Endothelial cell of umbilical vein (primary cell): ENCODE data around the gene KRTAP13-2. TPM values are rescaled to one million over a fixed set of nuclear protein-coding genes. Genes with fewer than 3 reads are reported as not detected.

Experiments used
- BruUV-seq: library from RNA; stranded (reverse); fragments of 400-500 nt; replicated peaks from 2 replicates; lab custom pipeline; 2021; lab: Mats Ljungman, UMichigan
- CTCF ChIA-PET: fragments of 300-600, 350-600 bp; sonication (Branson Sonifier 250); formaldehyde crosslinking; loops from one replicate; lab custom pipeline; 2021; ENCODE audit warnings: antibody characterized with exemption, inconsistent platforms; lab: Charles Lee
- POLR2A ChIA-PET: fragments of 300-600, 350-600 bp; sonication (Branson Sonifier 250); formaldehyde crosslinking; loops from one replicate; lab custom pipeline; 2021; ENCODE audit warnings: antibody characterized with exemption, inconsistent platforms; lab: Charles Lee
- DNase-seq: peaks from one replicate; pipeline ENCODE4 v3.0.0-alpha.2; 2011; ENCODE audit warnings: low read depth, low spot score
- FAIRE-seq: peaks from 2 replicates; lab custom pipeline; 2011; peaks lifted over from hg19 to GRCh38; lab: Jason Lieb, UNC
- H2AFZ ChIP-seq: 2 replicates; pipeline ENCODE4 v1.6.0; 2012; ENCODE audit warnings: low read depth, low read length, control low read depth, inconsistent platforms
- H3K27ac ChIP-seq: 2 replicates; pipeline ENCODE4 v1.5.1; 2011; ENCODE audit warnings: low read depth, mild to moderate bottlenecking, control low read depth, low read length, moderate library complexity; ENCODE audit not compliant: insufficient read depth
- H3K27me3 ChIP-seq, 2 experiments: 2 replicates each; pipeline versions ENCODE4 v1.6.0 to v1.6.1; 2011; ENCODE audit warnings: low read length in 2 of 2, mixed read lengths in 1 of 2; ENCODE audit not compliant: control insufficient read depth in 2 of 2, insufficient read depth in 2 of 2
- H3K36me3 ChIP-seq, 2 experiments: 2 replicates in 1 of 2; 3 replicates in 1 of 2; pipeline ENCODE4 v1.5.1; 2011; ENCODE audit warnings: low read length in 2 of 2, mild to moderate bottlenecking in 1 of 2, moderate library complexity in 1 of 2; ENCODE audit not compliant: control insufficient read depth in 2 of 2, insufficient read depth in 2 of 2; ENCODE audit errors: extremely low read depth in 1 of 2
- H3K4me1 ChIP-seq: 3 replicates; pipeline ENCODE4 v1.5.1; 2011; ENCODE audit warnings: mild to moderate bottlenecking, low read length; ENCODE audit not compliant: control insufficient read depth, insufficient read depth; ENCODE audit errors: extremely low read depth
- H3K4me2 ChIP-seq: 2 replicates; pipeline ENCODE4 v1.6.1; 2011; ENCODE audit warnings: low read length, control low read depth, mixed read lengths; ENCODE audit not compliant: insufficient read depth
- H3K4me3 ChIP-seq, 3 experiments: fragments of 200-600 bp in 1 of 3; sonication (generic), shearing (Covaris generic) in 1 of 3; replicated peaks in 1 of 3; 2 replicates each; pipeline ENCODE4 v1.5.1; 2011 to 2016; ENCODE audit warnings: control low read depth in 3 of 3, low read length in 3 of 3, mild to moderate bottlenecking in 2 of 3, inconsistent platforms in 1 of 3, low read depth in 1 of 3, moderate library complexity in 1 of 3; ENCODE audit not compliant: insufficient read depth in 1 of 3
- H3K79me2 ChIP-seq: 2 replicates; pipeline ENCODE4 v1.6.0; 2012; ENCODE audit warnings: low read length, inconsistent platforms; ENCODE audit not compliant: control insufficient read depth, insufficient read depth
- H3K9ac ChIP-seq: replicated peaks from 2 replicates; pipeline ENCODE3; 2011; ENCODE audit warnings: low read length, control low read depth; ENCODE audit not compliant: insufficient read depth; ENCODE audit errors: extremely low read depth
- H3K9me1 ChIP-seq: replicated peaks from 3 replicates; pipeline ENCODE4 v1.6.0; 2011; ENCODE audit warnings: mild to moderate bottlenecking, low read length; ENCODE audit not compliant: control insufficient read depth, insufficient read depth; ENCODE audit errors: extremely low read depth
- H3K9me3 ChIP-seq: replicated peaks from 2 replicates; pipeline ENCODE4 v1.5.1; 2012; ENCODE audit warnings: low read length, inconsistent platforms; ENCODE audit not compliant: control insufficient read depth, insufficient read depth
- H4K20me1 ChIP-seq: replicated peaks from 2 replicates; pipeline ENCODE3; 2011; ENCODE audit warnings: mild to moderate bottlenecking, low read length; ENCODE audit not compliant: control insufficient read depth, insufficient read depth; ENCODE audit errors: extremely low read depth
- EZH2 ChIP-seq: IDR thresholded peaks from 2 replicates; pipeline ENCODE4 v1.6.1; 2012; ENCODE audit warnings: borderline replicate concordance, low read depth, mild to moderate bottlenecking, moderate library complexity, low read length, inconsistent platforms; ENCODE audit not compliant: severe bottlenecking
- FOS ChIP-seq: IDR thresholded peaks from 2 replicates; pipeline ENCODE4 v1.6.1; 2011; ENCODE audit warnings: mild to moderate bottlenecking, low read length, moderate library complexity, borderline replicate concordance; ENCODE audit not compliant: insufficient read depth
- GATA2 ChIP-seq: IDR thresholded peaks from 2 replicates; pipeline ENCODE4 v1.7.0; 2011; ENCODE audit warnings: low read depth, mild to moderate bottlenecking, moderate library complexity, mixed read lengths, low read length; ENCODE audit not compliant: insufficient read length, insufficient read depth
- JUN ChIP-seq: IDR thresholded peaks from 2 replicates; pipeline ENCODE4 v1.6.1; 2011; ENCODE audit warnings: borderline replicate concordance, low read depth; ENCODE audit not compliant: insufficient read length, insufficient read depth
- MYC ChIP-seq: IDR thresholded peaks from one replicate; pipeline ENCODE4 v1.6.1; 2011; ENCODE audit warnings: mild to moderate bottlenecking, low read depth, low read length
- POLR2A ChIP-seq: IDR thresholded peaks from 2 replicates; pipeline ENCODE4 v1.6.1; 2012; ENCODE audit warnings: low read depth, mild to moderate bottlenecking, control low read depth, low read length
- POLR2AphosphoS5 ChIP-seq: IDR thresholded peaks from 2 replicates; pipeline ENCODE4 v1.6.1; 2012; ENCODE audit warnings: low read depth, mild to moderate bottlenecking, control low read depth, low read length, moderate library complexity; ENCODE audit not compliant: insufficient read depth
- dilution Hi-C: fragments of 300-500 bp; cut with MboI; formaldehyde crosslinking; loops from one replicate; pipeline ENCODE4 v1.15.0; 2019; ENCODE audit warnings: low sequenced_read_pairs; ENCODE audit not compliant: extremely low pct_ligation_motif_present
- intact Hi-C: fragments of 100-400 bp; cut with micrococcal nuclease; formaldehyde crosslinking; loops from one replicate; pipeline ENCODE4 v1.10.0; 2022
- polyA plus RNA-seq, 4 experiments: library from polyadenylated mRNA; depleted of rRNA in 3 of 4; stranded (reverse) in 3 of 4; unstranded in 1 of 4; fragments of >200 nt; gene quantifications; 2 replicates each; pipeline versions ENCODE4 v1.2.1 to v1.2.3, GENCODE V29; 2011 to 2012; ENCODE audit warnings: missing spikeins in 1 of 4
- total RNA-seq: library from RNA; stranded (reverse); gene quantifications from 2 replicates; pipeline ENCODE4 v1.2.3, GENCODE V29; 2021
- TF ChIP-seq, protein P1 (sequence below), 2 donors: IDR thresholded peaks; 1 replicate in 1 of 2; 2 replicates in 1 of 2; pipeline ENCODE4 v1.5.1; 2011; ENCODE audit warnings: low read length in 2 of 2, mild to moderate bottlenecking in 2 of 2, moderate library complexity in 2 of 2, control low read depth in 1 of 2, inconsistent platforms in 1 of 2, low read depth in 1 of 2; ENCODE audit not compliant: insufficient read depth in 1 of 2; ENCODE audit errors: extremely low read depth in 1 of 2
- TF ChIP-seq, protein P2 (sequence below): IDR thresholded peaks from 2 replicates; pipeline ENCODE4 v1.6.1; 2011; ENCODE audit not compliant: insufficient read depth, insufficient read length

The KRTAP13-2 gene
- total and polyA plus RNA-seq, 2 donors (not counting 3 experiments of a cell fraction or from before 2014, with no cell fraction given): not detected

DNA sequence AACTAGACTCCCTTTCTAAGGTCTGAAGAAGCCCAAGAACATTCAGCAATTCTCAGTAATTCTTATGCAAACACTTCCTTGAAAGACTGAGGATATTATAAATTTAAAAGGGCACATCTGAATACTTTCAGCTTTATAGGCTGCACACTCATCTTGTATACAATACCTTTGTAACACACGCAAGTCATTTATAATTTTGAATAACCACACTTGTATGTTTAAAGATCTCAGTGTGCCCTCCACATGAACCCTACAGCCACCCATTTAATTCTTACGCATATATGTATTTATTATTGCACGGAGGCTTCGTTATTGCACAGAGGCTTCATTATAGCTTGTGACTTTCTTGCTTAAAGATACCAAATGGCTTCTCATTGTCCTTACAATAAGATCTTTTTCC, 33.4 kb downstream of the KRTAP13-2 start:
- Histone ChIP-seq H3K79me2 (no peaks in the 10 kb centered on the region), H3K27me3 (no peaks in the 10 kb centered on the region), H2AFZ (no peak overlapping the region), H3K9ac (no peak overlapping the region), H3K4me1 (no peaks in the 10 kb centered on the region), H3K9me1 (no peaks in the 10 kb centered on the region), H3K9me3 (peaks cover 3% of the 10 kb centered on the region), H3K27ac (no peak overlapping the region), H3K4me2 (no peak overlapping the region), H4K20me1 (no peaks in the 10 kb centered on the region), H3K4me3 (no peak overlapping the region), H3K36me3 (no peaks in the 10 kb centered on the region)
- DNase-seq (no peak), FAIRE-seq (no peak)
- POLR2A ChIA-PET: no interaction called here
- TF ChIP-seq GATA2: no peak
- TF ChIP-seq FOS: no peak
- TF ChIP-seq MYC: no peak
- TF ChIP-seq, protein P1, sequence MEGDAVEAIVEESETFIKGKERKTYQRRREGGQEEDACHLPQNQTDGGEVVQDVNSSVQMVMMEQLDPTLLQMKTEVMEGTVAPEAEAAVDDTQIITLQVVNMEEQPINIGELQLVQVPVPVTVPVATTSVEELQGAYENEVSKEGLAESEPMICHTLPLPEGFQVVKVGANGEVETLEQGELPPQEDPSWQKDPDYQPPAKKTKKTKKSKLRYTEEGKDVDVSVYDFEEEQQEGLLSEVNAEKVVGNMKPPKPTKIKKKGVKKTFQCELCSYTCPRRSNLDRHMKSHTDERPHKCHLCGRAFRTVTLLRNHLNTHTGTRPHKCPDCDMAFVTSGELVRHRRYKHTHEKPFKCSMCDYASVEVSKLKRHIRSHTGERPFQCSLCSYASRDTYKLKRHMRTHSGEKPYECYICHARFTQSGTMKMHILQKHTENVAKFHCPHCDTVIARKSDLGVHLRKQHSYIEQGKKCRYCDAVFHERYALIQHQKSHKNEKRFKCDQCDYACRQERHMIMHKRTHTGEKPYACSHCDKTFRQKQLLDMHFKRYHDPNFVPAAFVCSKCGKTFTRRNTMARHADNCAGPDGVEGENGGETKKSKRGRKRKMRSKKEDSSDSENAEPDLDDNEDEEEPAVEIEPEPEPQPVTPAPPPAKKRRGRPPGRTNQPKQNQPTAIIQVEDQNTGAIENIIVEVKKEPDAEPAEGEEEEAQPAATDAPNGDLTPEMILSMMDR (IDR thresholded peaks at IDR 0.05; ENCODE audit: extremely low read depth in 1 of 2, insufficient read depth in 1 of 2, low read depth in 1 of 2, low read length in 2 of 2): no peak
- dilution Hi-C loops: no loop called here
- no TSS peak for BruUV-seq
- intact Hi-C loops: no loop called here
- CTCF ChIA-PET: no interaction called here

DNA sequence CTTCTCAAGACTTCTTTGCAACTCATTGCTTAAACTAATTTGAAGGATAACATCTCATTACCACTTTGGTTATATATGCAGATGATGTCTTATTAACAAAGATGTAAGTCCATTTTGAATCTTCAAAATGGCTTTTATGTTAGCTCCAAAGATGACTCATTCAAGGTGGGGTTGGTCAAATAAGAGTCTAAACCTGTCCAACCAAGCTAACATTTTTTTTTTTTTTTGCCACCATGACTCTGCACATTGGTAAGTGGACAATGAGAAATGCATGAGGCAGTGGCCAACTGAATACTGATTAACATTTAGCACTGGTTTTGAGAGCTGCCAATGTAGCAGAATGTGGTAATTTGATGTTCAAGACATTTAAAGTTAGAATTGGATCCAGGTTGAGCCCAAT, 34.3 kb downstream of the KRTAP13-2 start:
- DNase-seq (no peak), FAIRE-seq (no peak)
- Histone ChIP-seq H4K20me1 (no peaks in the 10 kb centered on the region), H3K9me3 (peaks cover 3% of the 10 kb centered on the region), H3K36me3 (no peaks in the 10 kb centered on the region), H3K27ac (no peak overlapping the region), H2AFZ (no peak overlapping the region), H3K9me1 (no peaks in the 10 kb centered on the region), H3K27me3 (no peaks in the 10 kb centered on the region), H3K79me2 (no peaks in the 10 kb centered on the region), H3K4me3 (no peak overlapping the region), H3K9ac (no peak overlapping the region), H3K4me1 (no peaks in the 10 kb centered on the region), H3K4me2 (no peak overlapping the region)
- intact Hi-C loops (no loop called here), dilution Hi-C loops (no loop called here)
- BruUV-seq: no TSS peak
- ChIA-PET CTCF (no interaction called here), POLR2A (no interaction called here)
- TF ChIP-seq POLR2A (no peak), POLR2AphosphoS5 (no peak), EZH2 (no peak), GATA2 (no peak), JUN (no peak), MYC (no peak), FOS (no peak)
- TF ChIP-seq, protein P1 (IDR thresholded peaks at IDR 0.05; ENCODE audit: extremely low read depth in 1 of 2, insufficient read depth in 1 of 2, low read depth in 1 of 2, low read length in 2 of 2): no peak
- TF ChIP-seq, protein P2, sequence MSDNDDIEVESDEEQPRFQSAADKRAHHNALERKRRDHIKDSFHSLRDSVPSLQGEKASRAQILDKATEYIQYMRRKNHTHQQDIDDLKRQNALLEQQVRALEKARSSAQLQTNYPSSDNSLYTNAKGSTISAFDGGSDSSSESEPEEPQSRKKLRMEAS: no peak
